ENCODE measurements around the gene PRM3.
"Not testable (repeated sequence)": the region's sequence is repeated elsewhere in the genome, so short reads cannot be mapped to it uniquely, and the experiment has no call there.

The PRM3 gene

GRCh38 chr16:11309895-11310633 lies 36.6 kb upstream of the PRM3 start:
- Mint-ChIP-seq H3K27ac (no peak overlapping the region), H3K9me3 (no peaks in the 10 kb centered on the region), H3K36me3 (peaks cover 10% of the 10 kb centered on the region), H3K4me3 (no peak overlapping the region), H3K4me1 (peaks cover 34% of the 10 kb centered on the region)
- ATAC-seq (no peak), DNase-seq (ENCODE audit: low spot score in 2 of 2) (no peak)

GRCh38 chr16:11308493-11309283 lies 35.3 kb upstream of the PRM3 start:
- no peak overlapping the region for H3K27ac Mint-ChIP-seq
- no peak overlapping the region for H3K4me3 Mint-ChIP-seq
- ATAC-seq (no peak), DNase-seq (ENCODE audit: low spot score in 2 of 2) (no peak)
- H3K4me1 Mint-ChIP-seq, result peaks cover 34% of the 10 kb centered on the region
- no peaks in the 10 kb centered on the region for H3K9me3 Mint-ChIP-seq
- H3K36me3 Mint-ChIP-seq, result peaks cover 10% of the 10 kb centered on the region

- Mint-ChIP-seq H3K27ac (no peak overlapping the region), H3K4me3 (no peak overlapping the region), H3K9me3 (no peaks in the 10 kb centered on the region), H3K4me1 (peaks cover 30% of the 10 kb centered on the region), H3K36me3 (peaks cover 10% of the 10 kb centered on the region)
- DNase-seq (ENCODE audit: low spot score in 2 of 2) (no peak), ATAC-seq (no peak)
Observed at GRCh38 chr16:11307639-11308492, 34.4 kb upstream of the PRM3 start.

- DNase-seq (ENCODE audit: low spot score in 2 of 2) (no peak), ATAC-seq (no peak)
- no peak overlapping the region for H3K4me3 Mint-ChIP-seq
- no peak overlapping the region for H3K27ac Mint-ChIP-seq
- H3K9me3 Mint-ChIP-seq, result no peaks in the 10 kb centered on the region
- H3K4me1 Mint-ChIP-seq, result peaks cover 26% of the 10 kb centered on the region
- peaks cover 10% of the 10 kb centered on the region for H3K36me3 Mint-ChIP-seq
Observed at GRCh38 chr16:11306997-11307638, 33.7 kb upstream of the PRM3 start.

GRCh38 chr16:11306381-11306780 lies 33.0 kb upstream of the PRM3 start:
- no peak overlapping the region for H3K27ac Mint-ChIP-seq
- H3K9me3 Mint-ChIP-seq, result no peaks in the 10 kb centered on the region
- no peak overlapping the region for H3K4me3 Mint-ChIP-seq
- H3K4me1 Mint-ChIP-seq, result peaks cover 19% of the 10 kb centered on the region
- no peak for DNase-seq (ENCODE audit: low spot score in 2 of 2)
- ATAC-seq, result no peak
- H3K36me3 Mint-ChIP-seq, result peaks cover 5% of the 10 kb centered on the region

- H3K9me3 Mint-ChIP-seq, result no peaks in the 10 kb centered on the region
- H3K27ac Mint-ChIP-seq, result no peak overlapping the region
Observed at GRCh38 chr16:11303405-11304138, 30.1 kb upstream of the PRM3 start.

GRCh38 chr16:11302977-11303376 lies 29.5 kb upstream of the PRM3 start:
- no peak for ATAC-seq
- H3K36me3 Mint-ChIP-seq, result no peaks in the 10 kb centered on the region
- no peak overlapping the region for H3K4me3 Mint-ChIP-seq
- H3K27ac Mint-ChIP-seq, result no peak overlapping the region
- DNase-seq (ENCODE audit: low spot score in 2 of 2), result no peak
- peaks cover 7% of the 10 kb centered on the region for H3K4me1 Mint-ChIP-seq
- no peaks in the 10 kb centered on the region for H3K9me3 Mint-ChIP-seq

More at GRCh38 chr16:11303405-11304138, 30.1 kb upstream of the PRM3 start:
- no peak for ATAC-seq
- H3K36me3 Mint-ChIP-seq, result no peaks in the 10 kb centered on the region
- peaks cover 7% of the 10 kb centered on the region for H3K4me1 Mint-ChIP-seq
- H3K4me3 Mint-ChIP-seq, result no peak overlapping the region
- DNase-seq (ENCODE audit: low spot score in 2 of 2), result no peak

- Mint-ChIP-seq H3K9me3 (no peaks in the 10 kb centered on the region), H3K4me1 (peaks cover 12% of the 10 kb centered on the region)
Observed at GRCh38 chr16:11301645-11302501, 28.4 kb upstream of the PRM3 start.

GRCh38 chr16:11300560-11300892 lies 27.1 kb upstream of the PRM3 start:
- Mint-ChIP-seq H3K4me1 (peaks cover 12% of the 10 kb centered on the region), H3K4me3 (no peak overlapping the region), H3K36me3 (no peaks in the 10 kb centered on the region), H3K27ac (no peak overlapping the region), H3K9me3 (no peaks in the 10 kb centered on the region)
- no peak for ATAC-seq
- DNase-seq (ENCODE audit: low spot score in 2 of 2), result no peak

More at GRCh38 chr16:11301645-11302501, 28.4 kb upstream of the PRM3 start:
- no peak overlapping the region for H3K27ac Mint-ChIP-seq
- H3K36me3 Mint-ChIP-seq, result no peaks in the 10 kb centered on the region
- no peak overlapping the region for H3K4me3 Mint-ChIP-seq
- DNase-seq (ENCODE audit: low spot score in 2 of 2), result no peak
- no peak for ATAC-seq

- no peak overlapping the region for H3K4me3 Mint-ChIP-seq
- DNase-seq (ENCODE audit: low spot score in 2 of 2), result no peak
- no peaks in the 10 kb centered on the region for H3K9me3 Mint-ChIP-seq
- no peaks in the 10 kb centered on the region for H3K36me3 Mint-ChIP-seq
- H3K27ac Mint-ChIP-seq, result no peak overlapping the region
- peaks cover 12% of the 10 kb centered on the region for H3K4me1 Mint-ChIP-seq
- no peak for ATAC-seq
Observed at GRCh38 chr16:11299865-11300559, 26.6 kb upstream of the PRM3 start.

GRCh38 chr16:11298950-11299547 lies 25.6 kb upstream of the PRM3 start:
- H3K27ac Mint-ChIP-seq; ATAC-seq; H3K36me3 Mint-ChIP-seq; H3K9me3 Mint-ChIP-seq; H3K4me3 Mint-ChIP-seq; DNase-seq (ENCODE audit: low spot score in 2 of 2): not testable (repeated sequence)
- H3K4me1 Mint-ChIP-seq, result peaks cover 12% of the 10 kb centered on the region

GRCh38 chr16:11298143-11298900 lies 24.9 kb upstream of the PRM3 start:
- Mint-ChIP-seq H3K4me3 (peak overlapping the region; percentile 47), H3K27ac (no peak overlapping the region), H3K36me3 (no peaks in the 10 kb centered on the region), H3K9me3 (no peaks in the 10 kb centered on the region), H3K4me1 (peaks cover 12% of the 10 kb centered on the region)
- ATAC-seq (no peak), DNase-seq (ENCODE audit: low spot score in 2 of 2) (no peak)

Measured in stimulated activated effector memory CD8-positive, alpha-beta T cell treated with anti-CD3 and anti-CD28 coated beads, Interleukin-12 subunit alpha, Interleukin-12 subunit beta, amount 100 ng/mL, for 72 hours (primary cell).